Measurements from ENCODE around the gene SIDT2.
"Not testable (repeated sequence)": the region's sequence is repeated elsewhere in the genome, so short reads cannot be mapped to it uniquely, and the experiment has no call there.

SIDT2 gene

GRCh38 chr11:117178210-117179034 lies at the start of gene SIDT2:
Gene SIDT2, plus strand, starts transcription at chr11:117178743. Its CDS starts 521 bp downstream, at chr11:117179264.
- DNase-seq (ENCODE audit: low read depth): peak; percentile 57

DNA sequence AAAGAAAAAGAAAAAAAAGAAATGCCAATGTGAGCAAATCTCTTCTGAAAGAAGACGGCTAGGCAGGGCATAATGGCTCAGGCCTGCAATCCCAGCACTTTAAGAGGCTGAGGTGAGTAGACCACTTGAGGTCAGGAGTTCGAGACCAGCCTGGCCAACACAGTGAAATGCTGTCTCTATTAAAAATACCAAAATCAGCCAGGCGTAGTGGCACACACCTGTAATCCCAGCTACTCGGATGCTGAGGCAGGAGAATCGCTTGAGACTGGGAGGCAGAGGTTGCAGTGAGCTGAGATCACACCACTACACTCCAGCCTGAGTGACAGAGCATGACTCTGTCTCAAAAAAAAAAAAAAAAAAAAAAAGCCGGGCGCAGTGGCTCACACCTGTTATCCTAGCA lies 48.1 kb upstream of the SIDT2 start:
- DNase-seq (ENCODE audit: low read depth): not testable (repeated sequence)

GRCh38 chr11:117130879-117131278 lies 47.7 kb upstream of the SIDT2 start:
- no peak for DNase-seq (ENCODE audit: low read depth)

GRCh38 chr11:117134431-117134830 lies 44.1 kb upstream of the SIDT2 start:
- DNase-seq (ENCODE audit: low read depth): no peak

DNA sequence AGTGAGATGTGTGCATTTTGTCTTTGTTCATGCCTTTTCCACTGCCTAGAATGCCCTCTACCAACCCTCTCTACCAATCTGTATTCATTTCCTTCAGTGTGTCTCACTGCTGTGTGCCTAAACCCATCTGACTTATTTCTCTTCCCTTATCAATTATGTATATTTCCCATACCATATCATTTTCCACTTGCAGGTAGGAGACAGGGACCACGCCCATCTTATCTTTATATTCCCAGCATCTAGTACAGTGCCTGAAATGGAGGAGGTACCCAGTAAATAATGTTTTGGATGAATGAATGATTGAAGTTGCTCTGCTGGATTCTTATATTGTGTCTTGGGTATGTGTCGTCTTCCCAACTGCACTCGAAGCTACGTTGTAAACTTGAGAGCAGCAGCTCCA lies 43.6 kb upstream of the SIDT2 start:
- DNase-seq (ENCODE audit: low read depth): not testable (repeated sequence)

- not testable (repeated sequence) for DNase-seq (ENCODE audit: low read depth)
These were observed 41.1 kb upstream of the SIDT2 start for GRCh38 chr11:117137223-117138086.

DNA sequence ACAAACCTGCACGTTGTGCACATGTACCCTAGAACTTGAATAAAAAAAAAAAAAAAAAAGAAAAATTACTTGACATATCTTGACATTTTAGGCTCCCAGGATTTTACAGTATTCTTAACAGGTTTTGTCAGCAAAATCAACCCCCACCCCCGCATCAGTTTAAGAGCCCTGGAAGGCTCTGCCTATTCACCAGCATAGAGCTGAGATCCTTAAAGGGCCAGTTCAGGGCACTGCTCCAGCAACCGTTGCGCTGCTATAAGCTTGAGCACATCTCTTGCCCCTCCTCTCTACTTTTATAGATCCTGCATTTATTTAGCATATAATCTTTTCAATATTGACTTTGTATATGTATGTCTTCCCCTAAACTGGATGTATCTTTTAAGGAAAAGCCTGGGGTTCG lies 35.2 kb upstream of the SIDT2 start:
- no peak for DNase-seq (ENCODE audit: low read depth)

DNA sequence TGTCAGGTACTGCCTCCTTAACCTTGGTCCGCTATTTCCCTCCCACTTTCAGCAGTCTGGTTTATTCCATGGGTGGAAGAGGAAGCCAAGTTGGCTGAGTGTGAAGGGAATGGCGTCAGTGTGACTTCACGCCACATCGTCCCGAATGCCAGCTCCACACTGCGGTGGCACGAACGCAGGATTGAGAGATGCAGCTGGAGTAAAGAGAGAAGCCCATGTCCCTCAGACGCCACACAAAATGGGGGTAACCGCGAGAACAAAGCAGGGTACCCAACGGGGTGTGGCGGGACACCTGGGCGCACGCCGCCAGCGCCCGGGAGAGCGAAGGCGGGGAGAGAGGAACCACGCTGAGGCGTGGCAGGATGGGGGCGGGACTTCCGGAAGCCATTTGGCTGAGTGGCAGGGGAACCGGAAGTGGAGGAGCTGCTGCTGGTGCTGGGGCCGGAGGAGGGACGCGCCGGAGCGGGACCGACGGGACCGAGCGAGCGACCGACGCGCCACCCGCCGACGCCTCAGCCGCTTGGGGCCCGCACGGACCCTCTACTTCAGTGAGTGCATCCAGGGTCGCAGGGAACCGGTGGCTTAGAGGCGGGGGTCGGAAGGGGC lies 34.6 kb upstream of the SIDT2 start, which contains the start of gene PAFAH1B2:
Gene PAFAH1B2, plus strand, starts transcription at position 417 of the 606 bp plus-strand sequence. CDS start 8,161 bp downstream, outside the sequence.
- DNase-seq (ENCODE audit: low read depth): peak; percentile 72

DNA sequence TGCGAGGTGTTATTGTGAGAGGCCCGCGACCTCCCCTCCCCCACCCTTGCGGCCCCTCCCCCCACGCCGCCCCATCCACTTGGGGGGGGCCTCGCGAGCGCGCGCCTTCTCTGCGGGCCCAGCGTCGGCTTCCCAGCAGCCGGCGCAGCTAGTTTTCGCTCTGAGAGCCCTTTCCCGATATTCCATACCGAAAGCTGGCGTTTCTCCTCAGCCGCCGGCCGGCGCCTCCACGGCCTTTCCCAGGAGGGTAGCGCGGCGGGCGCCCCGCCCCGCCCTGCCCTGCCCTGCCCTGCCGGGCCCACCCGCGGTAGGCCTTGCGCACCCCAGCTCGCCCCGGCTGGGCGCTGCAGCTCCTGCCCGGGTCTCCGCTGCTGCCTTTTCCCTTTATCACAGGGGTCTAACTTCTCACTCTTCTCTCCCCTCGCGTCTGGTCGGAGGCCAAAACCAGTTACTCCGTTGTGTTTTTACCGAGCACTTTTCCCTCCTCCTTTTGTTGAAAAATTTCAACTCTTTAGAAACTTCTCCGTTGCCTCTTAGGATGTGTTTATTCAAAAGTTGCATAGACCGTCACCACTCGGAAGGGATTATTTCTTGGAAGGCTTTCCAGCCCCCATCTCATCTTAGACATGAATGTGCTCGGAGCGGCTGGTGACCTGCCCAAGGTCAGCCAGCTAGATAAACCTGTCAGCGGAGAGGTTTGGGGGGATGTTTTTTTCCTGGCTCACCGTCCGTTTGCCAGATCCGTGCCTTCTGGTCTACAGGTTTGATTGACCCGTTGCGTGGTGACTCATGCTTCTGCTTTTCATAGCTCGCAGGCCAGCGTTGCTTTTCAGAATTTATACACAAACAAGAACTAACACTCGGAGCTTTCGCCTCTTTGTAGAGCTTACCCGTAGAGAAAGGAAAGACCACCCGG lies 33.8 kb upstream of the SIDT2 start:
- peak; percentile 46 for DNase-seq (ENCODE audit: low read depth)

- peak; percentile 11 for DNase-seq (ENCODE audit: low read depth)
These were observed 33.2 kb upstream of the SIDT2 start for GRCh38 chr11:117145393-117145761.

DNA sequence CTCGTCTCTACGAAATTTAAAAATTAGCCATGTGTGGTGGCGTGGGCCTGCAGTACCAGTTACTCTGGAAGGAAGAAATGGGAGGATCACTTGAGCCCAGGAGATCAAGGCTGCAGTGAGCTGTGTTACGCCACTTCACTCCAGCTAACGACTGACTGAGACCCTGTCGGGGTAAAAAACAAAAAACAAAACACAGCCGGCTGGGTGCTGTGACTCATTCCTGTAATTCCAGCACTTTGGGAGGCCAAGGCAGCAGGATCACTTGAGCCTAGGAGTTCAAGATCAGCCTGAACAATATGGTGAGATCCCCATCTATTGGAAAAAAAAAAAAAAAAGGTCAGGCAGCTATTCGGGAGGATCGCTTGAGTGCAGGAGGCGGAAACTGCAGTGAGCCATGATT lies 32.0 kb upstream of the SIDT2 start:
- no peak for DNase-seq (ENCODE audit: low read depth)

DNA sequence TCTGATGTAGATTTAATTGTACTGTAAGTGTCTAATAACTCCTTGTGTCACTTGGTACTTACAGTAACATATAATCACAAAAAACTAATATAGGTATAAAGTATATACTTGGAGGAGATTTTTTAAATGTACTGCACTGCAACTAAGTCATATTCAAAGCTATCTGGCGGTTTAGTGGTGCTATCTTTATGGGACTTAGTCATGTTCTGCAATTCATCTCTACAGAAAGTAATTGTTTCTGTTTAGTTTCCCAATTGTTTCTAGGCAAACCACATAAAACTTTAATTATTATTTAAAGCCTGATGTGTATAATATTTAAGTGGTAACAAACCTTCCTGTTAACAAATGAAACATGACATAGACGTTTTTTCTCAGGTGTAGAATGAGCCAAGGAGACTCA lies 26.5 kb upstream of the SIDT2 start:
- no peak for DNase-seq (ENCODE audit: low read depth)

GRCh38 chr11:117154468-117154867 lies 24.1 kb upstream of the SIDT2 start:
- DNase-seq (ENCODE audit: low read depth): no peak

DNA sequence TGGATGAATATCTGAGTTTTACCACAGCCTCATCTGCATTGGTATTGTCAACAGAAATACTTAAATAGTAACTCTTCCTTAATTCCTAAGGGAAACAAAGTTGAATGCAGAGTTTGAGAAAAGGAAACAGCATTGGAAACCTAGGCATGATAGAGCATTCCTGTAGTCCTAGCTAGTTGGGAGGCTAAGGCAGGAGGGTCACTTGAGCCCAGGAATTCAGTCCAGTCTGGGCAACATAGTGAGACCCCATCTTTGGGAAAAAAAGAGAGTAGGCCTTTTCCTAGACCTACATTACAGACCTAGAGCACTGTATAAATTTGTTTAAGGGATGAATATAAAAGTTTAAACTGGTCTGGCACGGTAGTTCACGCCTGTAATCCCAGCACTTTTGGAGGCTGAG lies 21.0 kb upstream of the SIDT2 start:
- no peak for DNase-seq (ENCODE audit: low read depth)

DNA sequence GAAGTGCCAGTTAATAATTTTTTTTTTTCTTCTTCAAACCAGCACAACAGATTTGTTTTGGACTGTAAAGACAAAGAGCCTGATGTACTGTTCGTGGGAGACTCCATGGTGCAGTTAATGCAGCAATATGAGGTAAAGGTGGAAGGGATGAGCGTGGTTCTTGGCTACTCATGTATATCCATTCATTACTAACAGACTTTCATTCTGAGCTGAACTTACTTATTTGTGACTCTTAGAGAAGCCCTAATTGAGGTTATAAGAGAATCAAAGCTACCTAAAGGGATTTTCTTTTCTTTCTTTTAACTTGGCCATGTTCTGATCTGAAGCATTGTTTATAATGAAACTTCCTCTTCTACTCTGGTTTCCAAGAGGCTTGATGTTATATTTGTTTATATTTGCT lies 18.7 kb upstream of the SIDT2 start:
- DNase-seq (ENCODE audit: low read depth): no peak

DNA sequence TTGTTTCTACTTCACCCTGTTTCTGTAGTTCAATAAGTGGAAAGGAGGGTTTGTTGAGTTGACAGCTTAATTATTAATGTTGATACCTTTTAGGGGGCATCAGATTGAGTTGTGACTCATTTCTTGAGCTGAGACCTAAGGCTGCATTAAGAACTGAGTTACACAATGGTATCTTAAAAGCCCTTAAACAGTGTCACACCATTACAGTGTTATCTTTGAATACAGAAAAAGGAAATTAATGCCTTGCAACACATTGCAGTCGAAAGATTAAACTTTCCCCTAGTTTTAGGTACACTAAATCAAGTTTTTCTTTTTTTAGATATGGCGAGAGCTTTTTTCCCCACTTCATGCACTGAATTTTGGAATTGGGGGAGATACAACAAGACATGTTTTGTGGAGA lies 17.7 kb upstream of the SIDT2 start:
- no peak for DNase-seq (ENCODE audit: low read depth)

DNA sequence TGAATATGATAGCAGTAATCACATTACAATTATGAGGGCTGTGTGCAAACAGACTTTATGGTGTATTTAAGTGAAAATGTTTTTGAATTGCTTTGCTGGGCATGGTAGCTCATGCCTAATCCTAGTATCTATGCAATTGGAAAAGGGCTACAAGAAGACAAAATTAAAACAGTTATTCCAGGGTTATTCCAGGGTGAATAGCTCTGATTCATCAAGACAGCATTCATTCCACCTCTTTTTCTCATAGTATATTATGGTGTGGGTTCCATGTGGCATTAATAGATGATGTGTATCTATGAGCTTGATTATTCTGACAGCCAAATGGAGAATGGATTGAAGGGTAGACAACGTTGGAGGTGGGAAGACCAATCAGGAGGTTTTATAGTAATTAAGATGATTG lies 12.1 kb upstream of the SIDT2 start:
- DNase-seq (ENCODE audit: low read depth): no peak

DNA sequence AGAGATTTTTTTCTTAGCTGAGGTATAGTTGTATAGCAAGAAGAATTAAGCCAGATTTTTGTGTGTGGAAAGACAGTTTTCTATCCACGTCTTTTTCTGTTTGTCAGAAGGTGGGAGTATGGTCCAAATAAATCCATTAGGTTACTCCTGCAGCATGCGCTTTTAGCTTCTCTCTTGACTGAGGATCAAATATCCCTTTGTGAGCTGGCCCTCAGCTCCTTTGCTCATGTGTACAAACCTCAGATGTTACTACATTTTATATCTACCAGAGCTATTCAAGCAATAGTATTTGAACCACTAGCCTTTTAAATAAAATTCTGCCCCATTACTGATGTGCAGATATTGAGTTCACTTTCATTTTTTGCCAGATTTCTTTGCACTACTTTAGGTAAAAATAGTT lies 8.8 kb upstream of the SIDT2 start:
- DNase-seq (ENCODE audit: low read depth): no peak

- DNase-seq (ENCODE audit: low read depth): no peak
These were observed 8.3 kb upstream of the SIDT2 start for GRCh38 chr11:117170210-117170609.

GRCh38 chr11:117171007-117171403 lies 7.5 kb upstream of the SIDT2 start:
- no peak for DNase-seq (ENCODE audit: low read depth)

DNA sequence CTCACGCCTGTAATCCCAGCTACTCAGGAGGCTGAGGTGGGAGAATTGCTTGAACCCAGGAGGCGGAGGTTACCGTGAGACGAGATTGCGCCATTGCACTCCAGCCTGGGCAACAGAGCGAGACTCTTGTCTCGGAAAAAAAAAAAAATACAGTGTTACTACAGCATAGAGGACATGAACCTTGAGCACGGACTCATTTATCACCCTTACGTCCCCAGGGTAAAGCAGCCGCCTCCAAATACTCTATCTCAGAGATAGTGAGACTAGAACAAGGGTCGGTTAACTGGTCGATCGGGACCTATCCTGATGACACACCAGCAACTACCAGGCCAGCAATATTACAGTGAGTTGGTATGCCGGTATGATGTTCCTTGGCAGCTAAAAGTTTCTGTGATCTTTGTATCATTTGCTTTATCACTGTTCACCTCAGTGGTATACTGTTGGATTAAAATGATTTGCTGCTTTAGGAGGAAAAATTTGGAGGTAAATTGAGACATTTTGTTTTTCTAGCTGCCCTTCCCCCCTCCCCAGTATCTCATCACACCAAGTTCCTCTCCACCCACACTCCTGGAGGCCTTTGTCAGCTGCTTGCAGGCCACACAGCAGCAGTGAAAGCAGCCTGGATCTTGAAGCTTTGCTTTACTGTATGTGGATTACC lies 7.0 kb upstream of the SIDT2 start:
- DNase-seq (ENCODE audit: low read depth): no peak

Data from HS-27A (cell line).